ENCODE data around the gene CCL7.
"Not testable (repeated sequence)": the region's sequence is repeated elsewhere in the genome, so short reads cannot be mapped to it uniquely, and the experiment has no call there.

Gene CCL7

GRCh38 chr17:34269969-34270368 is at the start of gene CCL7:
CCL7 (plus strand) TSS chr17:34270221; CDS start chr17:34270291, 70 bp downstream.
- no peak for DNase-seq

GRCh38 chr17:34220752-34221395 is 49.1 kb upstream of the CCL7 start:
- peak; percentile 35 for DNase-seq

GRCh38 chr17:34221411-34221810 is 48.6 kb upstream of the CCL7 start:
- DNase-seq, result no peak

- no peak for DNase-seq
Observed at GRCh38 chr17:34222722-34223497, 47.1 kb upstream of the CCL7 start.

GRCh38 chr17:34225046-34225445 is 45.0 kb upstream of the CCL7 start:
- no peak for DNase-seq

- DNase-seq, result no peak
Observed at GRCh38 chr17:34226011-34226743, 43.8 kb upstream of the CCL7 start.

GRCh38 chr17:34226744-34227034 is 43.3 kb upstream of the CCL7 start:
- DNase-seq, result no peak

- DNase-seq, result not testable (repeated sequence)
Observed at GRCh38 chr17:34227293-34227692, 42.7 kb upstream of the CCL7 start.

- DNase-seq, result no peak
Observed at GRCh38 chr17:34227707-34228106, 42.3 kb upstream of the CCL7 start.

GRCh38 chr17:34228781-34229180 is 41.2 kb upstream of the CCL7 start:
- no peak for DNase-seq

- no peak for DNase-seq
Observed at GRCh38 chr17:34230342-34230741, 39.7 kb upstream of the CCL7 start.

GRCh38 chr17:34234616-34235015 is 35.4 kb upstream of the CCL7 start:
- no peak for DNase-seq

GRCh38 chr17:34235389-34236028 is 34.5 kb upstream of the CCL7 start:
- no peak for DNase-seq

- peak; percentile 82 for DNase-seq
Observed at GRCh38 chr17:34236281-34236892, 33.6 kb upstream of the CCL7 start.

GRCh38 chr17:34237458-34237857 is 32.6 kb upstream of the CCL7 start:
- DNase-seq, result no peak

- no peak for DNase-seq
Observed at GRCh38 chr17:34241062-34241461, 29.0 kb upstream of the CCL7 start.

- DNase-seq, result peak; percentile 74
Observed at GRCh38 chr17:34242587-34243363, 27.2 kb upstream of the CCL7 start.

- no peak for DNase-seq
Observed at GRCh38 chr17:34243364-34244320, 26.4 kb upstream of the CCL7 start.

- no peak for DNase-seq
Observed at GRCh38 chr17:34245351-34245905, 24.6 kb upstream of the CCL7 start.

- peak; percentile 72 for DNase-seq
Observed at GRCh38 chr17:34246446-34246845, 23.6 kb upstream of the CCL7 start.

GRCh38 chr17:34246881-34247280 is 23.1 kb upstream of the CCL7 start:
- DNase-seq, result no peak

Measured in hematopoietic multipotent progenitor cell treated with erythropoietin and hydrocortisone succinate and interleukin-3 and kit ligand, for 6 days (in vitro differentiated cells).